GM23248 (cell line): ENCODE data around the gene RBMS3.

ENCODE experiments used
- EZH2 ChIP-seq: fragments of 200-600 bp; sonication (generic); IDR thresholded peaks from 2 replicates; pipeline ENCODE4 v1.6.1; 2018; ENCODE audit warnings: antibody characterized with exemption, mild to moderate bottlenecking; ENCODE audit not compliant: insufficient read depth, poor library complexity, severe bottlenecking
- EZH2phosphoT487 ChIP-seq: fragments of 200-600 bp; sonication (generic); IDR thresholded peaks from 2 replicates; pipeline ENCODE4 v1.6.1; 2018; ENCODE audit warnings: antibody characterized with exemption, moderate library complexity, mild to moderate bottlenecking, low read depth; ENCODE audit not compliant: insufficient read depth

- no peak for TF ChIP-seq EZH2
- TF ChIP-seq EZH2phosphoT487: no peak
These were observed 201.3 kb downstream of the RBMS3 start for GRCh38 chr3:29481969-29482767.
